HEK293T (cell line): ENCODE measurements around the gene UPP2.

Experiments used
- CTCF ChIA-PET: fragments of 350-600 bp; formaldehyde crosslinking; extraction: SDS; loops from one replicate; lab custom pipeline; 2021; ENCODE audit warnings: antibody characterized with exemption, inconsistent platforms; lab: Yijun Ruan, JAX
- POLR2A ChIA-PET: fragments of 350-600 bp; formaldehyde crosslinking; extraction: SDS; loops from one replicate; lab custom pipeline; 2020; ENCODE audit warnings: antibody characterized with exemption, inconsistent platforms; lab: Yijun Ruan, JAX
- DNase-seq: peaks from one replicate; pipeline ENCODE4 v3.0.0; 2012; ENCODE audit warnings: mixed read lengths; ENCODE audit errors: extremely low spot score
- ARNT ChIP-seq: fragments of 450-650 bp; IDR thresholded peaks from 2 replicates; pipeline ENCODE4 v1.6.1; 2017; ENCODE audit warnings: mild to moderate bottlenecking
- BHLHE40 ChIP-seq: fragments of 450-650 bp; IDR thresholded peaks from 2 replicates; pipeline ENCODE4 v1.6.1; 2016; ENCODE audit warnings: mild to moderate bottlenecking, moderate library complexity, borderline replicate concordance
- CTBP1 ChIP-seq: fragments of 450-650 bp; IDR thresholded peaks from 2 replicates; pipeline ENCODE4 v1.6.1; 2016; ENCODE audit warnings: borderline replicate concordance
- ELF4 ChIP-seq: fragments of 450-650 bp; IDR thresholded peaks from 2 replicates; pipeline ENCODE4 v1.6.1; 2017; ENCODE audit warnings: antibody characterized with exemption
- FOXA1 ChIP-seq: fragments of 450-650 bp; IDR thresholded peaks from 2 replicates; pipeline ENCODE4 v1.6.1; 2016; ENCODE audit warnings: mild to moderate bottlenecking
- FOXK2 ChIP-seq: fragments of 450-650 bp; IDR thresholded peaks from 2 replicates; pipeline ENCODE4 v1.6.1; 2016; ENCODE audit warnings: mild to moderate bottlenecking
- FOXM1 ChIP-seq: fragments of 450-650 bp; IDR thresholded peaks from 2 replicates; pipeline ENCODE4 v1.6.1; 2017; ENCODE audit warnings: mild to moderate bottlenecking, borderline replicate concordance
- HDGF ChIP-seq: fragments of 450-650 bp; IDR thresholded peaks from 2 replicates; pipeline ENCODE4 v1.6.1; 2017; ENCODE audit warnings: antibody characterized with exemption, borderline replicate concordance
- L3MBTL2 ChIP-seq: fragments of 450-650 bp; conservative IDR thresholded peaks from 2 replicates; pipeline ENCODE4 v1.6.1; 2016; ENCODE audit warnings: mild to moderate bottlenecking
- LEF1 ChIP-seq: fragments of 450-650 bp; IDR thresholded peaks from 2 replicates; pipeline ENCODE4 v1.6.1; 2017; ENCODE audit warnings: mild to moderate bottlenecking, borderline replicate concordance
- NFRKB ChIP-seq: fragments of 450-650 bp; IDR thresholded peaks from 2 replicates; pipeline ENCODE4 v1.6.1; 2016; ENCODE audit warnings: mild to moderate bottlenecking, moderate library complexity
- SP1 ChIP-seq: fragments of 450-650 bp; IDR thresholded peaks from 2 replicates; pipeline ENCODE4 v1.6.1; 2017
- SUZ12 ChIP-seq: fragments of 450-650 bp; IDR thresholded peaks from 2 replicates; pipeline ENCODE4 v1.6.1; 2016; ENCODE audit warnings: mild to moderate bottlenecking
- TARDBP ChIP-seq: fragments of 450-650 bp; IDR thresholded peaks from 2 replicates; pipeline ENCODE4 v1.6.1; 2016
- ZNF384 ChIP-seq: fragments of 450-650 bp; IDR thresholded peaks from 2 replicates; pipeline ENCODE4 v1.6.1; 2016
- TF ChIP-seq, protein P1 (sequence below): fragments of 450-650 bp; IDR thresholded peaks from 2 replicates; pipeline ENCODE4 v1.6.1; 2016

UPP2 gene

DNA sequence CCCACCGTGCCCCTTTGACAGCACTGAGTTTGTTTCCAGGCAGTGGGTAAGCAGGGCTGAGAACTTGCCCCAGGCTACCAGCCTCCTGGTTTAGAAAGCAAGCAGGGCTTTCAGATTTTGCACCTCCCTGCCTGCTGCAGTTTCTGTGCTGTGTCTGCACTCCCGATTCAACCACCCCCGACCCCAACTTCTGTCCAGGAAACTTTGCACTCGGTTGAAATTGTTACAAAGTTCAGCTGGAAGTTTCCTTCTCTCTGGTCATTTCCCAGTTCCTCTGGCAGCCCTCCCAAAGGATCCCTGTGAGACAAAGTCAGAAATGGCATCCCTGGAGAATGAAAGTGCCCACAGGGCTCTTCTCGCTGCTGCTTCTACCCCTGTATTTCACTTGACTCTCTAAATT is 12.4 kb upstream of the UPP2 start:
- TF ChIP-seq NFRKB (no peak), ELF4 (no peak)
- TF ChIP-seq, protein P1, sequence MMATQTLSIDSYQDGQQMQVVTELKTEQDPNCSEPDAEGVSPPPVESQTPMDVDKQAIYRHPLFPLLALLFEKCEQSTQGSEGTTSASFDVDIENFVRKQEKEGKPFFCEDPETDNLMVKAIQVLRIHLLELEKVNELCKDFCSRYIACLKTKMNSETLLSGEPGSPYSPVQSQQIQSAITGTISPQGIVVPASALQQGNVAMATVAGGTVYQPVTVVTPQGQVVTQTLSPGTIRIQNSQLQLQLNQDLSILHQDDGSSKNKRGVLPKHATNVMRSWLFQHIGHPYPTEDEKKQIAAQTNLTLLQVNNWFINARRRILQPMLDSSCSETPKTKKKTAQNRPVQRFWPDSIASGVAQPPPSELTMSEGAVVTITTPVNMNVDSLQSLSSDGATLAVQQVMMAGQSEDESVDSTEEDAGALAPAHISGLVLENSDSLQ = no peak
- no peak for DNase-seq
- POLR2A ChIA-PET = no interaction called here
- CTCF ChIA-PET = no interaction called here

DNA sequence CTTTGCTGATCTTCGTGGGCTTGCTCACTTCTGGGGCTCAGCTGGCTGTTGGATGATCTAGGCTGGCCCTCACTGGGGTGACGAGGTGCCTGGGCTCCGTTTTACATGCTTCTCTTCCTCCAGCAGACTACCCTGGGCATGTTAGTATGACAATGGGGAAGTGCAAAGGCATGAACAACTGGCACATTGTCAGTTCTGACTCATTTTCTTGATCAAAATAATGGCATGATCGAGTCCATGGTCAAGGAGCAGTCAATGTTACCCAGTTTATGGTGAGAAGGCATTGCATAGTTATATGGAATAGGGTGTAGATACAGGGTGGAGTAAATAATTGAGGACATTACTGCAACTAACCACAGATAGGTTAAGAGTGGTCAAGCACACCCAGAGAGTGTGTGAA is 10.0 kb upstream of the UPP2 start:
- DNase-seq = no peak
- TF ChIP-seq CTBP1 = no peak
- no peak for TF ChIP-seq ARNT
- TF ChIP-seq FOXA1 = no peak
- TF ChIP-seq L3MBTL2 = no peak
- no peak for TF ChIP-seq HDGF
- TF ChIP-seq SP1 = no peak
- no peak for TF ChIP-seq SUZ12
- no peak for TF ChIP-seq NFRKB
- no peak for TF ChIP-seq ZNF384
- no peak for TF ChIP-seq TARDBP
- no peak for TF ChIP-seq BHLHE40
- TF ChIP-seq, protein P1 = no peak
- TF ChIP-seq LEF1 = no peak
- POLR2A ChIA-PET = no interaction called here
- CTCF ChIA-PET = no interaction called here

DNA sequence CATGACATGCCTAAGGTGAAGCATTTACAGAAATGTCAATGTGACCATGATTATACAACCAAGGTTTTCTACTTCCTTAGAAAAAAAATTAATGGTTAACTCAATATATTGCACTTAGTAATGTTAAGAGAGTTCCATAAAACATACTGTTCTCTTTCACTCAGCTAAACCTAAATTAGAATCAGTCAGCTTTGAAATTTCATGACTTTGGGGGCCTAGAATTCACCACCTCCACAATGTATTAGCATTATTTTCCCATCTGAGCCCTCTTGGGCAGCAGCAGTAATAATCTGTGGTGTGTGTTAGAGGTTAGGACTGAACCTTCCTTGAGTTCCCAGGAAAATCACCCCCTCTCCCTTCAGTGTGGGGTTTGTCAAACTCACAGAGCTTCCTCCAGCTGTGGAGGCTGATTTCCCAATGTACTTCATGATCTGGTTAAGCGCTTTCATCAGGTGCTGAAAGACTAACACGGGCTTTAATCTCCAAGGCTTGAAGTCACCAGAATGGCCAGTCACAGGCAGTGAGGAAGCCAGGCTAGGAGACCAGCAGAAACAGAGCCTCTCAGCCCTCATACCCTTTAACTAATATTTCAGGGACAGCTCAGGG is 7.1 kb upstream of the UPP2 start:
- POLR2A ChIA-PET = no interaction called here
- CTCF ChIA-PET = no interaction called here
- DNase-seq = no peak
- TF ChIP-seq, protein P1 = no peak
- TF ChIP-seq LEF1 (no peak), ARNT (no peak), SUZ12 (no peak)

DNA sequence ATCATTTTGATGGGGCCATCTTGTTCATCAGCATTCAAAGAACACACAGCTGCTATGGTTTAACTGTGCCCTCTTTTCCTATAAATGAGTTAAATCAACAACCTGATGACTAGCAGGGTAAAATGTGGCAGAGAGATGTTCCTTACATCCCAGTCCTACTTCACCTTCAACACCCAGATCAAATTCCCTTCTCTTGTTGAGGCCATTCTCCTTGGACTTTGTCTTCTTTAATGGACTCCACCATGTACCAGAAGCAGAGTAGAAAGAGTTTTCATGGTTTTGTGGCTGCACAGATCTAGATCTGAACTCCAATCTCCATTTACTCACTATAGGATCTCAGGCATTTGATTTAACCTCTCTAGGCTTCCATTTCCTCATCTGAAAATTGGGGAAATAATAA is 6.4 kb upstream of the UPP2 start:
- POLR2A ChIA-PET = no interaction called here
- CTCF ChIA-PET = no interaction called here
- no peak for DNase-seq
- TF ChIP-seq ZNF384 = no peak
- TF ChIP-seq FOXK2 = no peak
- TF ChIP-seq FOXM1 = no peak
- no peak for TF ChIP-seq LEF1
- TF ChIP-seq CTBP1 = no peak
- TF ChIP-seq ARNT = no peak

DNA sequence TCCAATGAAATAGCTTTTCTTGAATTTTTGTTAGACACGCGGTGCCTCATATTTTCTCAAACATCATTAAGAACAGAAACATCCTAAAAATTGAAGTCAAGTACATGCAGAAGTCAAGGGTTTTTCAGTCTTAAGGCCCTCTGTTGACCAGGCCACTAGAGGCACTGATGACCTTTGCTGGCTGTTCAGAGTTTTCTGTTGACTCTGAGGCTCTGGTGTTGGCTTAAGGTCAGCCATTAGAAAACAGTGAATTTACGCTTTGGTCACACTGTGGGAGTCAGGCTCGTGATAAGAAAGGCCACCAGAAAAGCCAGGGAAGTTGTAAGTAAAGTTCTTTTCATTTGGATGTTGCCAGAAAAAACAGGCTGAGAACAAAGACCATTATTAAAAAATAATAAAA is 5.8 kb upstream of the UPP2 start:
- CTCF ChIA-PET = no interaction called here
- POLR2A ChIA-PET = no interaction called here

DNA sequence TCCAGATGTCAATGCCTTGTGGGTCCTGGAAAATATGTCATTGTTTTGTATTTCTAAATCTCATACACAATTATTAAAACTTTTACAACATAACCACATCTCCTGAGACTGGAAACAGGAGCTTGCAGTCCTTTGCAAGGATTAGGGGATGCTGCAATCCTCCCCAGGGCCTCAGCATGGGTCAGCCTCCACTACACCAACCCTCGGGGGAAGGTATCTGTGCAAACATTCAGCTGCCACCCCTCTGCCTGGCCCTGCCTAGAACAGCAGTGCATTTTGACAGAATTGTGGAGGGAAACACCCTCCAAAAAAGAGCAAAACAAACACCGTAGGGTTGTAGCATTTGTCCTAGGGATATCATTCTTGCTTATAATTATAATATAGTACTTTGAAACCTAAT is 4.2 kb upstream of the UPP2 start:
- ChIA-PET POLR2A (no interaction called here), CTCF (no interaction called here)
- TF ChIP-seq NFRKB (no peak), LEF1 (no peak), ARNT (no peak), ELF4 (no peak), L3MBTL2 (no peak), SP1 (no peak), CTBP1 (no peak), FOXM1 (no peak), BHLHE40 (no peak)
- DNase-seq = no peak

More for the DNA sequence above, 5.8 kb upstream of the UPP2 start:
- TF ChIP-seq CTBP1 = no peak
- no peak for TF ChIP-seq ARNT
- TF ChIP-seq FOXM1 = no peak
- TF ChIP-seq SUZ12 = no peak
- no peak for TF ChIP-seq HDGF
- TF ChIP-seq LEF1 = no peak
- no peak for TF ChIP-seq FOXA1
- no peak for TF ChIP-seq ZNF384
- no peak for TF ChIP-seq SP1
- DNase-seq = no peak

DNA sequence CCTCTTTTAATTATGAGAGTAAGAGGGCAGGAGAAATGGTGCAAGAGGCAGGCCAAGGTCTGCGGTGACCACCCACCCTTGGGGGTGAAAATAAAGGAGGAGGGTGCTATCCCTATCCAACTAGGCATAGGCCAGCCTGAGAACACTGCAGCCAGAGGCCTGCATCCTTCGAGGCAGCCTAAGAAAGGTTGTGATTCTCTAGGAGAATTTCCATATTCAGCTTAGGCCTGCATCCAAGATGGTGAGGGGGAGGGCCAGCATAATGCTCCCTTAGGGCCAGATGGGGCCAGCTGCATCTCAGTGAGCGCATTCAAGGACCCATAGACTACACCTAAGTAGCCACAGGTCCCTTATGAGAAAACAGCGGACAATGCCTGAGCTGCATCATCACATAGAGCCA is 3.5 kb upstream of the UPP2 start:
- TF ChIP-seq SUZ12 = no peak
- no peak for DNase-seq
- CTCF ChIA-PET = no interaction called here
- POLR2A ChIA-PET = no interaction called here

DNA sequence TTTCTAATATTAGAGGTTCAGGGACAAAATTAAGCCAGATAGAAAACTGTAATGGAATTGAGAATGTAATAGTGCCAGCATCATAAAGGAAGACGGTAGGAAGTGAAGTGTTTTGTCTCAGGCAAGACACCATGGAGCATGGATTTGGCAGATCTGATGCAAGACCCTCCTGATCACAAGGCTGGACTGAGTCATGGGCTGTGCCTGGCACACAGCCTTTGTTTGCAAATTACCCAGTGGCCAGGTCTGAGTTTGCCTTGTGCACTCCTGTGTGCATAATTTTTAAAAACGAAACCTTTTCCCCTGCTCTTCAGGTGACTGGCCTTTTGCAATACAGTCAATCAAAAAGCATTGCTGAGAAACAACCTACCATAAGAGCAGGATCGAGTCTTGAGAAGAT is 2.0 kb upstream of the UPP2 start:
- POLR2A ChIA-PET = no interaction called here
- TF ChIP-seq CTBP1 (no peak), SP1 (no peak), FOXM1 (no peak), LEF1 (no peak), L3MBTL2 (no peak), FOXA1 (no peak), NFRKB (no peak), BHLHE40 (no peak), TARDBP (no peak), ELF4 (no peak), ZNF384 (no peak), ARNT (no peak)
- CTCF ChIA-PET = no interaction called here
- DNase-seq = no peak
